Prostate gland (tissue), 2 donors: Measurements from ENCODE around the gene NYAP2. TPM values are rescaled to one million over a fixed set of nuclear protein-coding genes. Genes with fewer than 3 reads are reported as not detected.

Source experiments
- DNase-seq: peaks from one replicate; pipeline ENCODE4 v3.0.0-alpha.2; 2019; ENCODE audit warnings: low spot score
- H3K27ac ChIP-seq, 2 donors: fragments of 200-600 bp; sonication (generic); 2 replicates each; pipeline ENCODE4 v1.5.1; 2017 to 2019
- H3K27me3 ChIP-seq: fragments of 200-600 bp; sonication (generic); replicated peaks from 2 replicates; pipeline ENCODE4 v1.5.1; 2019; ENCODE audit not compliant: insufficient read depth
- H3K36me3 ChIP-seq, 2 donors: fragments of 200-600 bp; sonication (generic); 1 replicate in 1 of 2; 2 replicates in 1 of 2; pipeline versions ENCODE4 v1.5.1 to v1.8.1; 2017 to 2019
- H3K4me1 ChIP-seq: fragments of 200-600 bp; sonication (generic); replicated peaks from 2 replicates; pipeline ENCODE4 v1.5.1; 2019
- H3K4me3 ChIP-seq, 2 donors: fragments of 200-600 bp; sonication (generic); 2 replicates each; pipeline ENCODE4 v1.5.1; 2017 to 2019
- H3K9me3 ChIP-seq: fragments of 200-600 bp; sonication (generic); 2 replicates; pipeline ENCODE4 v1.5.1; 2017
- CTCF ChIP-seq, 4 experiments: fragments of 200-600 bp in 2 of 4; fragments of 450-650 bp in 2 of 4; sonication (generic) in 2 of 4; IDR thresholded peaks; 1 replicate in 3 of 4; 2 replicates in 1 of 4; pipeline ENCODE4 v1.5.1; 2016 to 2019; ENCODE audit warnings: antibody characterized with exemption in 4 of 4, mild to moderate bottlenecking in 2 of 4, moderate library complexity in 2 of 4
- POLR2A ChIP-seq: fragments of 450-650 bp; IDR thresholded peaks from one replicate; pipeline ENCODE4 v1.6.1; 2016; ENCODE audit warnings: antibody characterized with exemption, mild to moderate bottlenecking
- POLR2AphosphoS5 ChIP-seq: sonication (generic); formaldehyde crosslinking; IDR thresholded peaks from one replicate; pipeline ENCODE4 v1.6.1; 2017; ENCODE audit warnings: antibody characterized with exemption
- WGBS: methylation state at CpG from one replicate; pipeline ENCODE4 v1.1.5; 2018; 5-methylcytosine and 5-hydroxymethylcytosine counted together
- intact Hi-C: fragments of 100-400 bp; cut with DNase I; formaldehyde crosslinking; loops from one replicate; pipeline ENCODE4 v1.14.2; 2022
- total RNA-seq, 2 donors: library from RNA; depleted of rRNA; stranded (reverse); fragments of >200 nt; gene quantifications; one replicate each; pipeline ENCODE4 v1.1.0, GENCODE V29; 2016

Gene NYAP2
- total RNA-seq, 2 donors from 2014 or later, result 0.14 TPM; not detected in 1

GRCh38 chr2:225462945-225463344 lies 63.4 kb downstream of the NYAP2 start:
- no peak overlapping the region for H3K4me3 ChIP-seq
- no peak for DNase-seq
- intact Hi-C loops, result no loop called here
- H3K27me3 ChIP-seq, result no peaks in the 10 kb centered on the region
- H3K27ac ChIP-seq, result no peak overlapping the region
- H3K36me3 ChIP-seq, result no peaks in the 10 kb centered on the region
- TF ChIP-seq POLR2AphosphoS5 (no peak), CTCF (IDR thresholded peaks at IDR 0.05) (no peak), POLR2A (no peak)
- H3K4me1 ChIP-seq, result no peaks in the 10 kb centered on the region
- H3K9me3 ChIP-seq, result no peaks in the 10 kb centered on the region

GRCh38 chr2:225463449-225463848 lies 63.9 kb downstream of the NYAP2 start:
- no peak for DNase-seq
- Histone ChIP-seq H3K27ac (no peak overlapping the region), H3K9me3 (no peaks in the 10 kb centered on the region), H3K27me3 (no peaks in the 10 kb centered on the region), H3K4me1 (no peaks in the 10 kb centered on the region), H3K36me3 (no peaks in the 10 kb centered on the region), H3K4me3 (no peak overlapping the region)
- WGBS, result 63% methylated on average over 1 of the region's 1 CpG
- intact Hi-C loops, result no loop called here
- TF ChIP-seq CTCF (IDR thresholded peaks at IDR 0.05), result no peak
- TF ChIP-seq POLR2AphosphoS5, result no peak
- no peak for TF ChIP-seq POLR2A

GRCh38 chr2:225464346-225465025 lies 65.0 kb downstream of the NYAP2 start:
- WGBS, result 80% methylated on average over 10 of the region's 10 CpGs
- Histone ChIP-seq H3K36me3 (no peaks in the 10 kb centered on the region), H3K27ac (no peak overlapping the region), H3K4me1 (no peaks in the 10 kb centered on the region), H3K4me3 (no peak overlapping the region), H3K9me3 (no peaks in the 10 kb centered on the region), H3K27me3 (no peaks in the 10 kb centered on the region)
- no peak for DNase-seq
- TF ChIP-seq POLR2AphosphoS5, result no peak
- no peak for TF ChIP-seq POLR2A
- no peak for TF ChIP-seq CTCF (IDR thresholded peaks at IDR 0.05)
- intact Hi-C loops, result no loop called here

GRCh38 chr2:225465827-225466226 lies 66.3 kb downstream of the NYAP2 start:
- no peaks in the 10 kb centered on the region for H3K4me1 ChIP-seq
- WGBS, result 91% methylated on average over 4 of the region's 4 CpGs
- no peaks in the 10 kb centered on the region for H3K27me3 ChIP-seq
- no peak overlapping the region for H3K4me3 ChIP-seq
- intact Hi-C loops, result no loop called here
- H3K36me3 ChIP-seq, result no peaks in the 10 kb centered on the region
- H3K27ac ChIP-seq, result no peak overlapping the region
- H3K9me3 ChIP-seq, result no peaks in the 10 kb centered on the region
- TF ChIP-seq POLR2AphosphoS5, result no peak
- TF ChIP-seq CTCF (IDR thresholded peaks at IDR 0.05), result no peak
- TF ChIP-seq POLR2A, result no peak
- DNase-seq, result no peak

- Histone ChIP-seq H3K9me3 (no peaks in the 10 kb centered on the region), H3K36me3 (no peaks in the 10 kb centered on the region), H3K27me3 (no peaks in the 10 kb centered on the region), H3K4me1 (no peaks in the 10 kb centered on the region), H3K27ac (no peak overlapping the region), H3K4me3 (no peak overlapping the region)
- TF ChIP-seq CTCF (IDR thresholded peaks at IDR 0.05), result no peak
- no peak for TF ChIP-seq POLR2A
- no peak for TF ChIP-seq POLR2AphosphoS5
- intact Hi-C loops, result no loop called here
- DNase-seq, result no peak
- 71% methylated on average over 9 of the region's 9 CpGs for WGBS
Observed at GRCh38 chr2:225466891-225467604, 67.5 kb downstream of the NYAP2 start.
